Stimulated activated CD8-positive, alpha-beta memory T cell treated with anti-CD3 and anti-CD28 coated beads, Interleukin-12 subunit alpha, Interleukin-12 subunit beta, amount 100 ng/mL, for 4 hours (primary cell): ENCODE data around the gene CACNA1C.

ENCODE experiments used
- DNase-seq: peaks from one replicate; pipeline ENCODE4 v3.0.0-alpha.2; 2020; ENCODE audit warnings: low read depth

Gene CACNA1C

DNA sequence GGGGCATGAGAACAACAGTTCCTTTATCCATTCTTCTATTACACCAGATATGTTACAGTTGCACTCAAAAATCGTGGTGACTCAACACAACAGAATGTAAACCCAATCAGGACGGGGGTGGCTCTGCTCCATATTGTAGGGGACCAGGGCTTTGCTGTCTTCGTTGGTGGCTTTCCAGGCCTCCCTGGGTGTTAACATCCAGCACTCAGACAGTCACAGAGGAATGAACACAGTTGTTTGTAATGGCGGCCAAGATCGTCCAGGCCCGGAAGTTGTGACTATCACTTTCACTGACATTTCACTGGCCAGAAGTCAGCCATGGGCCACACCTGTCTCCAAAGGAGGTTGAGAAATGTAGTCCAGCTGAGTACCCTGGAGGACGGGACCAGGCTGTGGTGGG, 204.1 kb downstream of the CACNA1C start:
- no peak for DNase-seq

- DNase-seq, result no peak
Observed at GRCh38 chr12:2258025-2258424, 205.2 kb downstream of the CACNA1C start.

DNA sequence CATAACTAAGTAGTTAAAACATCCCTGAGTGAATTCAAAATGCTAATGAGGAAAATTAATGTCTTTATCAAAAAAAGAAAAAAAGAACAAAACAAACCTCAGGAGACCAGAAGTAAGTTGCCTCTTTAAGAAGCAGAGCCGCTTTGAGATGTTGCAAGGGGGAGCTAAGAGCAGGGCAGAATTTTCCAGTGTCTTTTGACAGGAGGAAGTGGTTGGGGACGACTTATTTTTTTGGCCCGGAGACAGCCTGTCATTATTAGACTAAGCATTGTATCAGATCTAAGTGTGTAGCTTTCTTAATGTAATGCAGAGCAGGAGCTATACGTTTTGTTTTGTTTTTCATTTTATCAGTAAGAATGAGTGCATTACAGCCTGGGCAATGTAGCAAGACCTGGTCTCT, 206.6 kb downstream of the CACNA1C start:
- no peak for DNase-seq

GRCh38 chr12:2260441-2260840, 207.7 kb downstream of the CACNA1C start:
- no peak for DNase-seq

DNA sequence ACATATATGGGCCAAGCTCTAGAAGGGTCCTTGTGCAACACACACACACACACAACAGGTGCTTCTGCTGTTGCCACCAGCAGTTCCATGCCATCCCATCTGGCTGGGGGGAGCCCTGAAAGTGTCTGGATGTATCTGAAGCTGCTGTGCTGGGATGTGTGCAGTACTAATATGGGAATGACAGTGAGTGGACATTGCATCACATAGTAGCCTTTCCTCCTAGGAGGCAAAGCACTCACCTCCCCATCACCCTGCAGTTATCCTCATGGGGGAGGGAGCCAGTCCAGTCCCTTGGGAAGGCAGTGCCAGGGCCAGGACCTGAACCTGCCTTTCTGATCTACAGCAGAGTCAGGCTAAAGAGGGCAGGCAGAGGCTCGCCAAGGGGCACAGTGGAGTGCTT, 208.9 kb downstream of the CACNA1C start:
- DNase-seq, result no peak

- DNase-seq, result no peak
Observed at GRCh38 chr12:2262449-2262848, 209.7 kb downstream of the CACNA1C start.

DNA sequence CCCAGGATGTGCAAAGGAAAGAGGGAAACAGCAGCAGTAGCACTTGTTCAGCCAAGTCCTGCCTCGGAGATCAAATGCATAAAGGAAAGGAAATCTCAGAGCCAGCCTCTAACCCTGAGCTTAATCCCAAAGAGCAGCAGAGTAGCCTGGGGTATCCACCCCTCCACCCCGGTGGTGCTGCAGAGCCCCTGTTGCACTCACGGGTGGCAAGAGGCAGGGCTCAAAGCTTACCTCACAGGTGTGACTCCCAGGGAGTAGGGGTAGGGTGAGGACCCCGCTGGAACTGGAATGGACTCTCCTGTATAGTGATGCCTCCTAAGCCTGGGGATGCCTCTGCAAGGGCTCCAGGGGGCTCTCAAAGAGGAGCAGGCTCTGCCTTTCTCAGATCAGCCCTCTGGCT, 211.1 kb downstream of the CACNA1C start:
- DNase-seq, result no peak

- DNase-seq, result no peak
Observed at GRCh38 chr12:2264651-2265232, 212.0 kb downstream of the CACNA1C start.

DNA sequence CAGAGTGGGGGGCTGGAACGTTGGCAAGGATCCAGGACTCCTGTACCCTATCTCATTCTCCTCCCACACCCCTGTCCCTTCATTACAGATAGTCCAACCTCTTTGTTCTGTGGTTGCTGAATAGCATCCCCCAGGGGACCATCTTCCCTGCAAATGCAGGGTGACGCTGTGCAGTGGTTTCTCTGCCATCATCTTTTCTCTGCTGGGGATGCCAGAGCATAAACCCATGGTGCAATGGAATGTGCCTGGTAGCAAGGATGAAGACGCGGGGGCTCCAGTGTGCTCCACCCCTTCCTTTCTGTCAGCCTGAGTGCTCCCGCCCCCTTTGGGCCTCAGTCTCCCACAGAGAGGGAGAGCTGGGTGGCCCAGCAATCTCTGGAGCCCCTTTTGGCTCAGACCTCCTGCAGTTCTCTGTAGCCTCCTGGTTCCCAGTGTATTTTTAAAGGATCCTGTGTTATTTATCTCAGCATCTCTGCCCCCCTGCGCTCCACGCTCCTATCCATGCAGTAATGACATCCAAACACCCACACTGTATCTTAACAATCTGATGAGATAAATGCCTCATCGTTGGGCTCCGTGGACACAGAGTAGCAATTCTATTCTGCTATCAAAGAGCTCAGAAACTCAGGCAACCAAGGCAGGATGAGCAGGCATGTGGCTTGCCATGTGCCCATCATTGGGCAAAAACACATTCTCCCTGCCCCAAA, 212.8 kb downstream of the CACNA1C start:
- no peak for DNase-seq

GRCh38 chr12:2266666-2267620, 214.2 kb downstream of the CACNA1C start:
- no peak for DNase-seq

DNA sequence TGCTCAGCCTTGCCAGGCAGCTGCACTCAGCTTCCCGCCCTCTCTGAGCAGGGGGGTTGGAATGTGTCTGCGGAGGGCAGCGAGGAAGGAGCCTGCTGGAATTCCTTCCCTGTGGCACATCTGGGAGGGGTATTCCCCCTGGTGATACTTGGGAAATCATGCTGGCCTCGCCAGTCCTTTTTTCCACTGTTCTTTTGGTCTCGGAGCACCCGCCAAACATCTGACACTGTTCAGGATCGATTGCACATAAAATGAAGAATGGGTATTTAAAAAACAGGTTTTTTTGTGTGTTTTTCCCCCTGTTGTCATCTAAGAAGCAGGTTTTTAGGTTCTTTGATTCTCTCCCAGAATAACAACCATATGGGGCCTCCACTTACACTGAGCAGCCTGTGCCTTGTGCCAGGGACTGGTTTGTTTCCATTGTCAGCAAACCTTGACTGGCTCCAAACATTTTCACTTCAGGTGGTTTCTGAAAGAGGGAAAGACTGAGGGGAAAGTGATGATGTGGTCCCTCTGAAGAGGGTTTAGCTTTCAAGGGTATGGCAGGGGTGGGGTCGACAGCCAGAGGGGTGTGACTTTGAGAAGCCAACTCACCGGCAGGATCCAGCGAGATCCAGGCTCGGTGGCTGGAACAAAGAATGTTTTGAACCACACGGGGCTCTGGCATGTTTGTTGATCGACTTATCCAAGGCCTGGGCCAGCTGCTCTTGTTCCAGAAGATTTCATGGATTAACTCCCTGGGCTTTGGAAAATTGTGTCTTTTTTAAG, 215.1 kb downstream of the CACNA1C start:
- DNase-seq, result no peak

GRCh38 chr12:2268471-2269286, 215.9 kb downstream of the CACNA1C start:
- no peak for DNase-seq

DNA sequence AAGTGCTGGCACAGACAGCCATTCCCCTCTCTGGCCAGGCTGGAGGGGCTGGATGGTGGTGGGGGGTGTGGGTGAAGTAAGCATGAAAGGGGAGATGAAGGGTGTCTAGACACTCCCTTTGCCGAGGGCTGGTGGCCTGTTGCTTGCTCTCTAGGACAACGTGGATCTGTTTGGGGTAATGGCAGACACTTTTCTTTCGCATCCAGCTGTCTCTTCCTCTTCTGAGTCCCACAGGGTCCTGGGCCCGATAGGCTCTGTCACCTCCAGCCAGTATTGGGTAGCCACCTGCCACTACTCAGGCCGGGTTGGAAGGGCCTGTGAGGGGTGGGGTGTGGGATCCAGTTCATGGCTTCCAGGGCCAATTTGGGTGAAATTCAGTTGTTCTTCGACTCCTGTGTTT, 218.1 kb downstream of the CACNA1C start:
- DNase-seq, result no peak

GRCh38 chr12:2271961-2272360, 219.2 kb downstream of the CACNA1C start:
- DNase-seq, result no peak

GRCh38 chr12:2273288-2273687, 220.5 kb downstream of the CACNA1C start:
- DNase-seq, result no peak

DNA sequence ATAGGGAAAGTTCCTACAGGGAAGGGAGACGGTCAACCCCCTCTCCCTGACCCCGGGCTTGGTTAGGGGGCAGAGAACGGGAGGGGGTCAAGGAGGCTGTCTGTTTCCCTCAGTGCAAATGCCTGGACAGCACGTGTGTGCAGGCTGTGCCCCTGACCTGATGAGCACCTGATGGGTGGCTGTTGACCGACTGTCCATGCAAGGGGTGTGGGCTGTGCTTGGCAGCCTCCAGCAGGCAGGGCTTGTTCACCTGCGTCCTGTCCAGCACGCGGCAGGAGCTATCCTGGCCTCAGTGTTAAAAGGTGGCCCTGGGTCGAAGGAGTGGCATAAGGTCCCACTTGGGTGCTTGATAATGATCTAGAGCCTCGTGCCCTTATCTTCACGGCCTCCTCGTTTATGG, 221.0 kb downstream of the CACNA1C start:
- no peak for DNase-seq

GRCh38 chr12:2274733-2275132, 221.9 kb downstream of the CACNA1C start:
- DNase-seq, result no peak

DNA sequence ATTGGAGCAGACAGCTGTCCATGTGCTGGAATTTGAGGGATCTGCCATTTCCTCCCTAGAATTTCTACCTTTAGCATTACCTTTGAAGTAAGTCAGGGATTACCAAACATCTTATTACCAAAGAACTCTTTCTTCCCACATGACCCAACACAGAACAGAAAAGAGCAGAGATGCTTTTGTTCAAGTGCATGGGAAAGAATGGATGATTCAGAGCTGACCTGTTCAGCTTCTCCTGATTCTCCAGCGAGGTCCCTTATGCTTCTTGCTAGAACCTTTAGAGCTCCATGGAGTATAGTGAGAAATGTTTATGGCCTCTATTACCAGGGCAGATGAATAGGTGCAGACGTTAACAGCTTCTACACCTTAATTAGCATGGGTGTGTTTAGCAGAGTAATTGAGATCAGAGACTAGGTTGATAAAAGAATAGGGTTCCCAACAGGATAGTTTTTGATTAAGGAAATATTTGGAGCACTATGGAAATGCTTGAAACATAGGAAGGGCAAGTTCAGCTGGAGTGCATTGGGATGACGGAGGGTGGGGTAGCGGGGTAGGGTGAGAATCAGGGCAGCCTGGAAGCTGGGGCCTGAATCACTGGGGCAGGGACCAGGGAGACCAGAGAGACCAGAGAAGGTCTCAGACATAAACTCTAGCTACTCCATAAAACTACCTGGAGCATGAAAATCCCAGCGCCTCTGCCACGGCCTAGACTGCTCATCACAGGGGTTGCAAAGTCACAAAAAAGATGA, 223.7 kb downstream of the CACNA1C start:
- DNase-seq, result no peak

- DNase-seq, result no peak
Observed at GRCh38 chr12:2277492-2278155, 224.8 kb downstream of the CACNA1C start.

DNA sequence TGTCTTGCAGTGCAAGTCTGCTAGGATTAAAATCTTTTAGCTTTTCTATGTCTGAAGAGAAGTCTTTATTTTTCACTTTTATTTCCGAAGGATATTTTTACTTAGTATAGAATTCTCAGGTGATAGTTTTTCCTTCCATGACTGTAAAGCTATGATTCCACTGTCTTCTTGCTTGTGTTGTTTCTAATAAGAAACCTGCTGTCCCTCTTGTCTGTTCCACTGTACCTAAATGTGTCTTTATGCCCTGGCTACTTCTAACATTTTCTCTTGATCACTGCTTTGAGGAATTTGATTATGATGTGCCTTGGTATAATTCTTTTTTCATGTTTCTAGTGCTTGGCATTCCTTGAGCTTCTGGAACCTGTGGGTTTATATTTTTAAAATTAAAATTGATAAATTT, 228.7 kb downstream of the CACNA1C start:
- DNase-seq, result no peak
